GM18909 (cell line): Measurements from ENCODE around the gene MRPL4.
"Not testable (repeated sequence)": the region's sequence is repeated elsewhere in the genome, so short reads cannot be mapped to it uniquely, and the experiment has no call there.

Experiments
- ATAC-seq: cut with Tn5 transposase; IDR thresholded peaks from one replicate; pipeline ENCODE4 v1.9.1; 2021; ENCODE audit warnings: mild to moderate bottlenecking; ENCODE audit not compliant: unreplicated experiment, poor library complexity

Gene MRPL4

GRCh38 chr19:10228920-10229319, 23.1 kb upstream of the MRPL4 start:
- no peak for ATAC-seq

GRCh38 chr19:10230173-10230860, 21.7 kb upstream of the MRPL4 start:
- ATAC-seq = no peak

- no peak for ATAC-seq
Observed at GRCh38 chr19:10230861-10231611, 21.0 kb upstream of the MRPL4 start, which contains the start of gene S1PR2. TSS of gene S1PR2 (minus strand) at chr19:10231331. CDS start at chr19:10224905, 6,426 bp downstream.

- ATAC-seq = no peak
Observed at GRCh38 chr19:10231612-10232228, 20.3 kb upstream of the MRPL4 start.

- no peak for ATAC-seq
Observed at GRCh38 chr19:10233946-10234345, 18.1 kb upstream of the MRPL4 start.

- ATAC-seq = no peak
Observed at GRCh38 chr19:10235003-10235402, 17.0 kb upstream of the MRPL4 start.

- not testable (repeated sequence) for ATAC-seq
Observed at GRCh38 chr19:10235409-10235808, 16.6 kb upstream of the MRPL4 start.

GRCh38 chr19:10237702-10238101, 14.3 kb upstream of the MRPL4 start:
- ATAC-seq = no peak

- ATAC-seq = no peak
Observed at GRCh38 chr19:10238172-10238783, 13.7 kb upstream of the MRPL4 start.

- not testable (repeated sequence) for ATAC-seq
Observed at GRCh38 chr19:10241826-10242449, 10.1 kb upstream of the MRPL4 start.

- no peak for ATAC-seq
Observed at GRCh38 chr19:10243606-10244005, 8.4 kb upstream of the MRPL4 start.

GRCh38 chr19:10245189-10245939, 6.7 kb upstream of the MRPL4 start:
- no peak for ATAC-seq

GRCh38 chr19:10246511-10246910, 5.5 kb upstream of the MRPL4 start:
- ATAC-seq = no peak

- no peak for ATAC-seq
Observed at GRCh38 chr19:10252707-10253106, 693 bp downstream of the MRPL4 start.

GRCh38 chr19:10254244-10254643, 2.2 kb downstream of the MRPL4 start:
- no peak for ATAC-seq

GRCh38 chr19:10255358-10255757, 3.3 kb downstream of the MRPL4 start:
- ATAC-seq = no peak

- ATAC-seq = no peak
Observed at GRCh38 chr19:10256551-10256950, 4.5 kb downstream of the MRPL4 start.

GRCh38 chr19:10256970-10257615, 5.1 kb downstream of the MRPL4 start:
- no peak for ATAC-seq

- no peak for ATAC-seq
Observed at GRCh38 chr19:10258080-10258710, 6.2 kb downstream of the MRPL4 start.
